GM23338 (cell line): Measurements from ENCODE around the gene RPL14.

Experiments
- CTCF ChIP-seq, 2 experiments: fragments of 200-600 bp in 1 of 2; sonication (generic) in 1 of 2; conservative IDR thresholded peaks; 2 replicates each; pipeline versions ENCODE4 v1.5.1 to v1.6.1; 2016 to 2017; ENCODE audit warnings: antibody characterized with exemption in 2 of 2, low read depth in 2 of 2, mild to moderate bottlenecking in 2 of 2, moderate library complexity in 1 of 2
- POLR2AphosphoS5 ChIP-seq: IDR thresholded peaks from 2 replicates; pipeline ENCODE4 v1.6.1; 2016; ENCODE audit warnings: antibody characterized with exemption, low read depth
- REST ChIP-seq: IDR thresholded peaks from one replicate; pipeline ENCODE4 v1.6.1; 2018; ENCODE audit warnings: antibody characterized with exemption; ENCODE audit not compliant: unreplicated experiment

DNA sequence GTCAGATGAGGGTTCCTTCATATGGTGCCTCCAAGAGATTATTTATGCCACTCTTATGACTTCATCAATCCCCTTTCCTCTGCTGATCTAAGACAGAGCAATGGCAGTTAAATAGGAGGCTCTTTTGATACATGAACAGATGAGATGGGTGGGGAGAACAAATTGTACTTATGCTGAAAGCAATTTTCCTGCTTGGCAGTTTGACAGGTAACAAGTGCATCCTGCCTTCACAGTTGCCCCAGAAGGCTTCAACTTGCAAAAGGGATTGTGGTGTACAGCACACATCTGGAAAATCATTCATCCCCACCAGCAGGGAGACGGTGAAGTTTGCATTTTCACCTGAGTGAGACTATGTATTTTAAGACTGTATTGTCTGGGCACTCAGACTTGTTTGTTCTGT, 42.9 kb upstream of the RPL14 start:
- TF ChIP-seq CTCF (conservative IDR thresholded peaks at IDR 0.05; ENCODE audit: low read depth in 2 of 2) = no peak
- no peak for TF ChIP-seq REST
- no peak for TF ChIP-seq POLR2AphosphoS5
